Measurements from ENCODE around the gene OTUD5.

OTUD5 gene

DNA sequence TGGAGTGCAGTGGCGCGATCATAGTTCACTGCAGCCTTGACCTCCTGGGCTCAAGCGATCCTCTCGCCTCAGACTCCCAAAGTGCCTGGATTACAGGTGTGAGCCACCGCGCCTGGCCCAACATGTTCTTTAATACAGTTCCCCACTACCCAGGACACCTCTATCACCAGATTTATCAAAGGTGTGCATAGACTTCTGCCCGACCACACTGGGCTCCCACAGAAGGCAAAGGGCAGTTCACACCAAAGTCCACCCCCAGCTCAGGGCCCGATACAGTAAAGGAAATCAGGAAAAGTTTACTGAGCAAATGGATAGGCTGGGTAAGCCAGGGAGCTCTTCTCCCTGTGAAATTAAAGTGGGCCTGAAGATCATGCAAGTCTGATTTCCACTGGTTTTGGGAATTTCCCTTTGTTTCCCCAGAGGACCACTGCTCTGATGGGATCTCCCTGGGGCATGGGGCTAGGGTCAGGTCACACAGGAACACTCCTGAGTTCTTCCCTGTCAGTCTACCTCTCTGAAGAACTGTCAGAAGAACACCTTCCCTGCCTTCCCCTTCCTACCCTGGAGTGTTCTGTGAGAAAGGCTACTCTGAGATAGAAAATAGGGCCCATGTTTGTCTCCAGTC is 20.9 kb downstream of the OTUD5 start:
- DNase-seq (ENCODE audit: low read depth), result no peak

DNA sequence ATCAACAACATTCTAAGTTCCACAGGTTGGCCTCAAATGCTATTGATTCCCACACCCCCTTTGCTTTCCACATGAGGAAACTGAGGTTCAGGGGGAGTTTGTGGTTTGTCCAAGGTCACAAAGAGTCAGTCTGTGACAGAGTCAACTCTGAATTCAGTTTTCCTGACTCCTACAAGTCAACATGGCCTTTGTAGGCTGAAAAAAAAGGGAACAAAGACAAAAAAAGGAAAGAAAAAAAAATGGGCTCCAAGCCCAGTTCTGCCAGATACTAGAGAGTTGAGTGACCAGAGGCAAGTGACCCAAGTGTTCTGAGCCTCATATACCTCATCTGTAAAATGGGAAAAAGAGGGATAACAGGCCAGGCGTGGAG is 22.1 kb downstream of the OTUD5 start:
- DNase-seq (ENCODE audit: low read depth), result no peak

DNA sequence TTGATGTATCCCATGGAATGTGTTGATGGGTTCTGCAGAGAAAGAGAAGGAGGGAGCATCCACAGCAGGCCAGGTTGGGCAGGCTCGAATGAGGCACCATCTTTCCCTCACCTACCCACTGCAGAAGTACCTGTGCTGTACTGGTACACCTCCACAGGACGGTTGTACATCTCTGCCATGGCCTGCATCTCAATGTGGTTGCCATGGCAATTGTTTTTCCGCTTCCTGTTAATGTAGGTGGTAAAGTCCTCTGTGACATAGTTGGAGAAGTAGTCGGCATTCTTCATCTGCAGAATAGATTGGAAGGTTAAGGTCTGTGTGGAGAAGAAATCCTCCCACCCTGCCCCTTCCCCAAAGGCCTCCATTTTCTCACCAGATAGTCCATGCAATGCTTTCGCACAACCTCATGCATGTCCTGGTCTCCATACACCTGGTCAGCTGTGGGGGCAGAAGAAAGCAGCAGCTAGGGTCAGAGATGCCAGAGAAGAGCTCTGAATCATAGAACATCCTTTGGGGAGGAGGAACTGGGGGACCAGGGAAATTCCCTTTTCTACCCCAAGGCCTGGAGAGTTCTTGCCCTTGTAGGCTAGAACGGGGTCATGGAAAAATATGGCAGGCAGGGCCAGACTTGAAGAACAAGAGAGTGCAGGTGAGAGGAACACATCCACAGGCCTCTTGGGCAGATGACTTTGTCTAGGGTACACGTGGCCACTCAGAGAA is 22.7 kb downstream of the OTUD5 start:
- no peak for DNase-seq (ENCODE audit: low read depth)

DNA sequence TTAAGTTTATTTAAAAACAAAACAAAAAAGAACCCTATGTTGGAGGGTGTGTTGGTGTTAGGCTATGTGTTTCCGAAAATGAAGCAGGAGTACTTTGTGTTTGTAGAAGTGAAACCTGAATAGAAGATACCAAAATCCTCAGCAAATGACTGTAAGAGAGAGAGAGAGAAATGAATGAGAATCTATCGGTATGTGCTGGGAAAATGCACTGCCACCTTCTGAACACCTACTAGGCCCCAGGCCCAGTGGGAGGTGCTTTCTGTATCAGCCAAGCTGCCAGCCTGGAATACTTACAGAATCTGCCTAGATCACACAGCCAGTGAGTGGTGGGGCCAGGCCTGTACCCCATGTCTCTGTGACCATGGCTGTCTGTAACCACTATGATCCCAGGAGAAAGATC is 23.6 kb downstream of the OTUD5 start:
- DNase-seq (ENCODE audit: low read depth), result no peak

DNA sequence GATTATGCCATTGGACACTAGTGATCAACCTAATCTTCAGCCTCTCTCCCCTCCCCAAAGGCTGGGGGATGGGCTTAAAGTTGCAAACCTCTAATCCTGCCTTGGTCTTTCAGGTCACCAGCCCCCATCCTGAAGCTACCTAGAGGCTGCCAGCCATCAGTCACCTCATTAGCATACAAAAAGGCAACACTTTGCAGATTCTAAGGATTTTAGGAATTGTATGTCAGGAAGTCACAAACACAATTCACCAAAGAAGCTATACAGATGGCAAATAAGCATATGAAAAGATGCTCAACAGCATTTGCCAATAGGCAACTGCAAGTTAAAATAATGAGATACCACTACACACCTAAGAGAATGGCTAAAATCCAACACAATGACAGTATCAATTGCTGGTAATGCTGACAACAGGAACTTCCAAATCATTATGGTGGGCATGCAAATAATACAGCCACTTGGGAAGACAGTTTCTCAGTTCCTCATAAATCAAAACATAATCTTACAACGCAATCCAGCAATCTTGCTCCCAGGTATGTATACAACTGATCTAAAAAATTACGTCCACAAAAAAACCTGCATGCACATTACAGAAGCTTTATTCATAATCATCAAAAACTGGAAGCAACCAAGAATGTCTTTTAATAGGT is 29.5 kb downstream of the OTUD5 start:
- DNase-seq (ENCODE audit: low read depth), result no peak

DNA sequence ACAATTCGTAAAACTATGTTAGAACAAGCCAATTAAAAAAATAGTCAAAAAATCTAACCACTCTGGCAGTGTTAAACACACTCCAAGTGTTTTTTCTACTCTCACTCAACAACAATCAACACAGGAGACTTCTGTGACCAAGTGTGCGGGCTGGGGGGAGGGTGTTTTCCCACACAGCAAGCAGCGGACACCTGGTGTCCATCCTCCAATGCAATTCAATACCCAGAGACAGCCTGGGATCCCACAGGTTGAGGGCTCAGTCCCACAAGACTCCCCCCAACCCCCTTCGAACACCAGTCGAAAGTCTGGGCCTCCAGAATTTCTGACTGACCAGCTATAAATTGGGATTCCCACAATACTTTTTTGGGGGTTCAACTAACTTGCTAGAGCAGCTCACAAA is 30.3 kb downstream of the OTUD5 start:
- no peak for DNase-seq (ENCODE audit: low read depth)

DNA sequence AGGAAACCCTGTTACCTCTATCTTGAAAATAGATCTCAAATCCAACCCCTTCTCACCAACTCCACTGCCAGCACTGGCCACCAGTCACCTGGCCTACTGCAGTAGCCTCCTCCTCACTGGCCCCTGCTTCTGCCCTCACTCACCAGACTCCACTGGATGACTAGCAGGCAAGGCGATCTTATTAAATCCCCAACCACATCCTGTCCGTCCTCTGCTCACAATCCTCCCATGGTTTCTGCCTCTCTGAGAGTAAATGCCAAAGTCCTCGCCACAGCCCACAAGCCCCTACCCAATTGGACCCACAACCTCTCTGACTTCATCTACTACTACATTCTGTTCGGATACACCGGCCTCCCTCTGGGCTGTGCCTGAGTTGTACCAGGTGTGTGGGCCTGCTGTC is 33.1 kb downstream of the OTUD5 start:
- no peak for DNase-seq (ENCODE audit: low read depth)

DNA sequence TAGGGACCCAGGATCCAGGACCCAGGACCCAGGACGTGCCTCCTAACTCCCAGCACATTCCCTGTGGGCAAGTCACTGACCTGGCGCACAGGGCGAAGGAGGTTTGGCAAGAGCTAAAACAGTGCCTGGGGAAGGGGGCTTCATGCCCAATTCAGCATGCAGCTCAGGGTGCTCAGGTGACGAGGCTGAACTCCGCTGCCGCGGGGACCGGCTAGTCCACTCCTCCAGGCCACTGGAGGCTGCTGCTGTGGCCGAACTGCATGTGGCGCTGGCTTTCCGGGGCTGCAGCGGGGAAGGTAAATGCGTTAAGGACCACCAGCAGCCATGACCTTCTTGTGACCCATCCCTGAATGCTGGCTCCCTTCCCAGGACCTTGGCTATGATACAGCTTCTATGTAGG is 33.6 kb downstream of the OTUD5 start:
- no peak for DNase-seq (ENCODE audit: low read depth)

DNA sequence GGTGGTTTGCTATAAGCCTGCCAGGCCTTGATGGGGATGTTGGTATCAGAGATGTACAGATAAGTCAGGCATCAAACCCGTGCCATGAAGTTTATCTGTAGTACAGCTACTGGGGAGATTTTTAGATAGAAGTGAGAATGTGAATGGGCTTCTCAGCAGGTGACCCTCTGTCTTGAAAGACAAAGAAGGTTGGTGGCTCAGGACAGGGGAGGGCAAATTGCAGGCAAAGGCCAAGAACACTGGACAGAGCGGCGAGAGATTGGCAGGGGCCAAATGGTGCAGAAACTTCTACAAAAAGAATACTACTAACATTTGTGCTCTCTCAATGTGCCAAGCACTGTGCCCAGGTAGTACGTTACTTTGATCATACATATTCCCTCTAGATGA is 36.7 kb downstream of the OTUD5 start:
- DNase-seq (ENCODE audit: low read depth), result no peak

DNA sequence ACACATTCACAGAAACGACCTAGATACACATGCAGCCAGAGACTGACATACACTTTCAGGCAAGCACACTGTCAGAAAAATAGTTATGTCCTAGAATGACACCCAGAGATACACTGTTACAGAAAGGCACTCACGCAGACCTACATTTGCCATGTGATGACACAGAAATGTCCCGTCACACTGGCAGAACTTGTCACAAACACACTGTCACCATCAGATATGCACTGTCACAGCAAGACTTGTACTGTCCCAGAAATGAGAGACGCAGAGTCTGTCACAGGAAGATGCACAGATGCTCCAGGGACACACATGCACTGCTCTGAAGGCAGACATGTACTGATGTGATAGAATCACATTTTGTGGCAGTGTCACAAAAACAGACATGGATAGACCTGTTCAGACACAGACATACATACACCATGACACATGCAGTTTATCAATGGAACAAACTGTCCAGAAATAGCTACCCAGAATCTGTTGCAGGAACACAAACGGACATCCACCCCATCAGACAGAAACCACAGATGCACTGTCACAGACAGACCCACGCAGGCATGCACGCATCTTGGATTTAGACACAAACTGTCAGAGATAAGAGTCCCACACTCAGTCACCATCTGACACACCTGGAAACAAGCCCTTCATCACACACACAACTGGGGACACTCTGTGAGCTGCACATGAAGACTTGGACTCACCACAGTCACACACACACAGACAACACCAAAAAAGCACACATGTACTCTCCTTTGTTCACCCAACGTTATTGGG is 37.3 kb downstream of the OTUD5 start:
- DNase-seq (ENCODE audit: low read depth), result no peak

DNA sequence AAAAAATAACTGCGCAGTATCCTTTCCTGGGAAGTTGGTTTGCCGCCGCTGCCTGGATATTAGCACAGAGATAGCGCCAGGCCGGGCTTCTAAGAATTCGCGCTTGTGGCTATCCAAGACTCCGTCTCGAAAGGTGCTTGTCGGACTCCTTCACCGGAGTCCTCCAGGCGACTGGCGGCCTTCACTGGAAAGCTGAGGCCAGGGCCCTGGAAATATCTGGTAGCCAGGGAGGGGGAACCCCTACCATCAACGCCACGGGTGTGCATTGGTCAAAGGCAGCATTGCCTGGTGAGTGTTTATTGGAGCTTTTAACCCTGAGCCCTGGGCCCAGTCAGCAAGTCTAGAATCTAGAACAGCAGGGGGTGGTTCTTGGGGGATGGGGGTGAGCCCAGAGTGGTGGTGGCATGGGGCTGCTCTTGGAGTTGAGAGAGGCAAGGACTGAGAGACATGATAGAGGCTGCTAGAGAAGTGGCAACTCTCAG is 38.0 kb downstream of the OTUD5 start:
- no peak for DNase-seq (ENCODE audit: low read depth)

DNA sequence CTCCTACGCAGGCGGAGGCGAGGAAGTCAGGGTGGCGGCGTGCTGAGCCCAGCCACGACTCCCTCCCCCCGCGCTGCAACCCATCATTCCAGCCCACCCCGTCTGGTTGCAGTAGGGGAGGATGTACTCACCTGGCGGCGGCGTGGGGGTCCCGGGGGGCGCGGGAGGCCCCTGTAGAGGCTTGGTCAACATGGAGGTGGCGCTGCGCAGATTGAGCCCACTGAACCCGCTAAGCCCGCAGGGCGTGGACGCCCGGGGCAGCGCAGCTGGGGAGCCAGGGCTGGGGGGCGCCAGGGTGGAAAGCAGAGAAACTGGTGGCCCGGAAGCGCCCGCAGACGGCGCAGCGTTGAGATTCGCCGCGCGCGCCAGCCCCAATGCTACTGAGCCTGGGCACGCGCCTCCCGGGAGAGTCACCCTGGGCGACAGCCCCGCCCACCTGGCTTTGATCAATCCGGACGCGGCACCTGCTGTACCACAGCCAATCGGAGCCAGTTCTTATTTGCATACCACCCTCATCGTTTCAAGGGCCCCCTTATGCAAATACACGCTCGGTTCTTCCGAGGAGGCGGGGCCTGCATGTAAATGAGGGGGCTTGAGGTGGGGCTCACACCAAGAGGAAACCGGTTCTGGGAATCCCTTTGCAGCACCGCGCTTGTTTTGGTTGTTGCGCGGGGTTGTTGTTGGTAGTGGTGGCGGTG is 38.6 kb downstream of the OTUD5 start, which contains the start of gene PIM2:
PIM2 (minus strand) TSS at position 382 of the 698 bp plus-strand sequence; CDS start at position 192, 190 bp downstream.
- DNase-seq (ENCODE audit: low read depth), result no peak

DNA sequence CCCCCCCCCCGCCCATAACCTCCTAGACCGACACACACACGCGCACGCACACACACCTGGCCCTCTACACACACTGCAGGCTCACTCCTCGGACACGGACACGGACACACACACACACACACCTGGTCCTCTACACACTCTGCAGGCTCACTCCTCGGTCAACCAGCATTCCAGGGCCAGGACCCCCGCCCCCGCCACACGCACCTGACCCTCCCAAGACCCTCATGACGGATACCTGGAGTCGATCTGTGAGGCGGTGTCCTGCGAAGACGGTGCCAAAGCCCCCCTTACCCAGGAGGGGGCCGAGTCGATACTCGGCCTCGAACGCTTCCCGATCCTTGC is 39.1 kb downstream of the OTUD5 start:
- no peak for DNase-seq (ENCODE audit: low read depth)

DNA sequence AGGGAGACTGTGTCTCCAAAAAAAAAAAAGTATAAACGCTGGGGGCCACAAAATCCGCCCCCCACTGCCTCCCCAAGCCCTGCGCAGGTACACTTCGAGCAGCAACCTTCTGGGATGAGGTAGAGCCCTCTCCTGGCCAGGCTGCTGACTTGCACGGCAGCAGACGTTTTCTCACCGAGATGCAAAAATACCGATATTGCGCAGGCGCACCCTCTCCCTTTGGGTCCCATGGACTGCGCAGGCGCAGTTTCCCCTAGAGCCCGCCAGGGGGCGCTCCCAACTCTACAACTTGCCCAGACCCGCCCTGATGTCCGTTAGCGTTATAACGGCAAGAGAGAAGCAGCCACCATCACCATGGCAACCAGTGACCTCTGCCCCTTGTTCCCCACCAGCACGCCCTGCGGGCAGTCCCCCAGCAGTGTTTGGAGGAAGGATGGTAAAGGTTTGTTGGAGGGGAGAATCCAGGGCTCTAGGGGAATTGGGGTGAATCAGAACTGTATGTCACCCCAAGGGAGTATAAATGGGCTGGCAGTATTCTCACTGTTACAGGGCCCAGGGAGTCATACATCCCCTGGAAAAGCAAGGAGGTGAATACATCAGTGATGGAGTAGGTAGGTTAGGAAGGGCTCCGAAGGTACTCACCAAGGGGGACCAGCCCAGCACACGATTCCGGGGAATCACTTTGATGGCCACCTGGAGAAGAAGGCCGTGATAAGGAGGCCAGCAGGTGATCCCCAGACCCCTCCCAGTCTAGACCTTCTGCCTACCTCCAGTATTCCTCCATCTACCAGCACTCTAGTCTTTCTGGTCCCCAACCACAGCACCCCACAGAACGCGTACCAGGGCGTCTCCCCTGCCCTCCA is 40.0 kb downstream of the OTUD5 start:
- DNase-seq (ENCODE audit: low read depth), result peak; percentile 68

DNA sequence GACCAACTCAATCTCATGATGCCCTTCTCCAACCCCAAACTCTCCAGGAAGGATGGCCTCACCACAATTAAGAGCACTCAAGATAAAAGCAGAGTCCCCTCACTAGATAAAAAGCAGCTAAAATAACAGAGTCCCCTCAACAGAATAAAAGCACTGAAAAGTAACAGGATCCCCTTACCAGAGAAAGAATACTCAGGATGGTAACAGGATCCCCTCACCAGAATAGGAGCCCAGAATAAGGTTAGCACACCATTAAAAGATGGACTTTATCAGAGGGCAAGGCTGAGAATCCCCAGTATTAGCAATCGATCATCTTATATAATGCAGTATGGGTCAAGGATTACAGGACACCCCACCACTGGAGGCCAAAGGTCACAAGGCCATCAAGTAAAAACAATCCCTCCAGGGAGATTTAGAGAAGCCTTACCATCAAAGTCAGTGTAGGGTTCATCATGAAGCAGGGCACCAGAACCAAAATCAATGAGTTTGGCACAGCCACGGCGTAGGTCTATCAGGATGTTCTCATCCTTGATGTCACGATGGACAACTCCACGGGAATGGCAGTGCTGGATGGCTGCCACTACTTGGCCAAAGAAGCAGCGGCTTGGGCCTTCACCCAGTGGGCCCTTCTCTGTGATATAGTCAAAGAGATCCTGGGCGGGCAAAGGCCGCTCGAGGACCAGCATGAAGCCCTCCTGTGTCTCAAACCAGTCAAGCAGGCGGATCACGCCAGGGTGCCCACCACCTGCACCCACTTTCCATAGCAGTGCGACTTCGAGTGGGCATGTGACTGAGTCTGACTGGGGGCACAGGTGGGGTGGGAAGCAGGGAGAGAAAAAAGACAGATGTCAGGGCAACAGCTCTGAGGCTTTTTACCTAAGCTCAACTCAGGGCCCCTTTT is 42.6 kb downstream of the OTUD5 start:
- no peak for DNase-seq (ENCODE audit: low read depth)

DNA sequence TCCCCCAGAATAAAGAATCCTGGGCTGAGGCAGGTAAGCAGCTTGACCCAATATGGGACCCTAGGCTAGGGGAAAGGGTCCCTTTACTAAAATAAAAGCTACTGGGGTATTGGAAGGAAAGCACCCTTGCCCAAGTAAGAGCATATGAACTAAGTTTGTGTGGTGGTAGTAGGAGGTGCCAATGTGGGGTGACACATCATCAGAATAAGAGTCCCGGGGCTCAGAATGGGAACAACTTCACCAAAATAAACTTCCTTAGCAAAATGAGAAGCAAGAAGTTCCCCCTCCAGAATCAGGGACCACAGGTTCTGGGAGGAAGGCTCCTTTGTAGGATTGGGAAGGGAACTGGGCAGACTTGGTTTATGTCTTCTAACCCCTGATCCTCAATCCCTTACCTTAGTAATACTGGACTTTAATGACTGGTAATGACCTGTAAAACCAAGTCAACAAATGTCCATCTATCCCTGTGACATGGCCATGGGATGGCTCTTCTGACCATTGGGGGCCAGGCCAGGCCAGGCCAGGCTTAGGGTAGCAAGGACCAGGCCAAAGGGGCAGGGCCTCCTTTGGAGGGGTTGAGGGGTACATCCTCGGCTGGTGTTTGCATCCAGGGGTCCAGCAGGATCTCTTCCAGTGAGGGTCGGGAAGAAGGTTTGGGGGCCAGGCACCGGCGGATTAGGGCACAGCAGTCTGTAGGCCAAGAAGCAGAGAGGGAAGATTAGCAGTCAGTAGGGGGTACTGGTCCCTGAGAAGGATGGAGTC is 43.6 kb downstream of the OTUD5 start:
- no peak for DNase-seq (ENCODE audit: low read depth)

DNA sequence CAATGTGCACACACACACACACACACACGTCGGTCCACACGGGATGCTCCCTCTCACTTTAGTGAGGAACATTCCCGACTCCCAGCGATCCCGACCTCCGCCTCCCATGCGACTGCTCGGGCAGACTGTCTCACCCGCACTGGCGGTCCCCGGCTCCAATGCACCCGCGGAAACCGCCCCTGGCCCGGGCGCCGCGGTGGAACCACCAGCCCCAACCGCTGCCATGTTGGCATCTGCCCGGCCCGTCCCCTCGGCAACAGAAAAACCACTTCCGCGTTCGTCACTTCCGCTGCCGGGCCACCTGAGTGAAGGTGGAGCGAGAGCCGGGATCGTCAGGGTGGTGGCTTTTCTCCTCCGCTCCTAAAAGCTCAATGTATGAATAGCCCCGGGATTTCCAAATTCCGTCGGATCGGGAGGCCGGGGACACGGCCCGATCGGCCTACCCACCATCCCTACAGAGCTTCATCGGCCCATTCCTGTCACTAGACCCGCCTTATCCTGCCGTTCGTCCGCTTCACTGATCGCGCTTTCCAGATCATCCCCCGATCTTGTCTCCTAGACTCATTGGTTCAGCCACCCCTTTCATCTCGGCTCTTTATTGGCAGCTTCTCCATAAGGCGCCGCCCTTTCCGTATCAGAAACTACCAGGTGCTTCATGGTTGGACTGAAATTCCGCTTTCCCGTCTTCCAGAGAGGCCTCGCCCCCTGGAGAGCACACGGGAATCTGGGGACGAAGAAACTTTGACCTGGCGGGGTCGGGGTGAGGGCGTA is 45.8 kb downstream of the OTUD5 start, which contains the start of gene SLC35A2:
SLC35A2 (minus strand) TSS at position 235 of the 771 bp plus-strand sequence; CDS start at position 225, 10 bp downstream.
- no peak for DNase-seq (ENCODE audit: low read depth)

DNA sequence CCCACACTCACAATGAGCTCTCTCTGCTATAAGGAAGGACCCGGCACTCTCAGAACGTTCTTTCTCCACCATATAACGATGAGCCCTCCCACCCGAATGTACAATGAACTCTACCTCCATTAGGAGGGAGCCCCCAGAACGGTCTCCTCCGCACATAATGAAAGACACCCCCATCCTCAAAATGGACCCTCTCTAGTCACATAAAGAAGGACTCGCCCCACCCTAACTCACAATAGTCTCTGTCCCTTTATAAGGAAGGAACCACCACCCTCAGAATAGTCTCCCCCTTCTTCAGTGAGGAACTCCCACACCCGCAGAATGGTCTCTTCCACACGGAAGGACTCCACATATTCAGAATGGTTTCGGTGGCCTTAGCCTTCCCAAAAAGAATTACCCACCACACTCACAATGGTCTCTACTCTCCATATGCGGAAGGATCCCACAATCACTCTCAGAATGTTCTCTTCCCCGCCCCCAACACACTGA is 46.4 kb downstream of the OTUD5 start:
- DNase-seq (ENCODE audit: low read depth), result no peak
